ENCODE data around the gene DIAPH3.

The DIAPH3 gene

GRCh38 chr13:60016229-60016628, 147.5 kb downstream of the DIAPH3 start:
- DNase-seq (ENCODE audit: low spot score): no peak

GRCh38 chr13:60013166-60013565, 150.6 kb downstream of the DIAPH3 start:
- DNase-seq (ENCODE audit: low spot score): no peak

- no peak for DNase-seq (ENCODE audit: low spot score)
Observed at GRCh38 chr13:60012488-60012887, 151.2 kb downstream of the DIAPH3 start.

GRCh38 chr13:60009300-60010253, 154.2 kb downstream of the DIAPH3 start:
- no peak for DNase-seq (ENCODE audit: low spot score)

GRCh38 chr13:60001889-60002288, 161.8 kb downstream of the DIAPH3 start:
- DNase-seq (ENCODE audit: low spot score): no peak

GRCh38 chr13:60000976-60001375, 162.8 kb downstream of the DIAPH3 start:
- DNase-seq (ENCODE audit: low spot score): no peak

GRCh38 chr13:60000081-60000480, 163.6 kb downstream of the DIAPH3 start:
- DNase-seq (ENCODE audit: low spot score): no peak

GRCh38 chr13:59997976-59998375, 165.8 kb downstream of the DIAPH3 start:
- DNase-seq (ENCODE audit: low spot score): no peak

GRCh38 chr13:59996461-59996980, 167.2 kb downstream of the DIAPH3 start:
- no peak for DNase-seq (ENCODE audit: low spot score)

GRCh38 chr13:59991395-59991794, 172.3 kb downstream of the DIAPH3 start:
- no peak for DNase-seq (ENCODE audit: low spot score)

- no peak for DNase-seq (ENCODE audit: low spot score)
Observed at GRCh38 chr13:59982631-59983382, 180.9 kb downstream of the DIAPH3 start.

GRCh38 chr13:59979589-59979988, 184.1 kb downstream of the DIAPH3 start:
- no peak for DNase-seq (ENCODE audit: low spot score)

- DNase-seq (ENCODE audit: low spot score): no peak
Observed at GRCh38 chr13:59978862-59979261, 184.9 kb downstream of the DIAPH3 start.

GRCh38 chr13:59976856-59977255, 186.9 kb downstream of the DIAPH3 start:
- no peak for DNase-seq (ENCODE audit: low spot score)

GRCh38 chr13:59975807-59976435, 187.8 kb downstream of the DIAPH3 start:
- DNase-seq (ENCODE audit: low spot score): no peak

GRCh38 chr13:59970847-59971246, 192.9 kb downstream of the DIAPH3 start:
- no peak for DNase-seq (ENCODE audit: low spot score)

- no peak for DNase-seq (ENCODE audit: low spot score)
Observed at GRCh38 chr13:59963827-59964226, 199.9 kb downstream of the DIAPH3 start.

- no peak for DNase-seq (ENCODE audit: low spot score)
Observed at GRCh38 chr13:59963383-59963782, 200.3 kb downstream of the DIAPH3 start.

- DNase-seq (ENCODE audit: low spot score): no peak
Observed at GRCh38 chr13:59962343-59962742, 201.4 kb downstream of the DIAPH3 start.

GRCh38 chr13:59960683-59961082, 203.0 kb downstream of the DIAPH3 start:
- DNase-seq (ENCODE audit: low spot score): no peak

- DNase-seq (ENCODE audit: low spot score): no peak
Observed at GRCh38 chr13:59957438-59957837, 206.3 kb downstream of the DIAPH3 start.

GRCh38 chr13:59954601-59955000, 209.1 kb downstream of the DIAPH3 start:
- no peak for DNase-seq (ENCODE audit: low spot score)

Data from AG20443 (cell line).